Liver (tissue), 3 donors: ENCODE results near the gene RNF141.

ENCODE experiments used
- EGR1 ChIP-seq, 2 donors: IDR thresholded peaks; 2 replicates each; pipeline ENCODE4 v1.6.1; 2016 to 2018; ENCODE audit warnings: antibody characterized with exemption in 2 of 2, low read depth in 2 of 2
- HNF4G ChIP-seq: IDR thresholded peaks from 2 replicates; pipeline ENCODE4 v1.6.1; 2016; ENCODE audit warnings: antibody characterized with exemption
- JUND ChIP-seq, 2 donors: IDR thresholded peaks; 2 replicates each; pipeline ENCODE4 v1.6.1; 2016; ENCODE audit warnings: antibody characterized with exemption in 2 of 2
- NR2F2 ChIP-seq: IDR thresholded peaks from 2 replicates; pipeline ENCODE4 v1.6.1; 2016; ENCODE audit warnings: antibody characterized with exemption
- SP1 ChIP-seq: IDR thresholded peaks from 2 replicates; pipeline ENCODE4 v1.6.1; 2018; ENCODE audit warnings: antibody characterized with exemption, mild to moderate bottlenecking
- TF ChIP-seq, protein P1 (sequence below): fragments of 150-350 bp; IDR thresholded peaks from 2 replicates; pipeline ENCODE4 v1.5.1; 2017; ENCODE audit warnings: improper control_type of control experiment, low read depth, low read length; ENCODE audit not compliant: missing input control
- TF ChIP-seq, protein P2 (sequence below): IDR thresholded peaks from 2 replicates; pipeline ENCODE4 v1.6.1; 2016; ENCODE audit warnings: antibody characterized with exemption
- TF ChIP-seq, protein P3 (sequence below): IDR thresholded peaks from 2 replicates; pipeline ENCODE4 v1.6.1; 2016; ENCODE audit warnings: antibody characterized with exemption, mild to moderate bottlenecking
- TF ChIP-seq, protein P4 (sequence below): IDR thresholded peaks from 2 replicates; pipeline ENCODE4 v1.6.1; 2016; ENCODE audit warnings: antibody characterized with exemption
- donor health status: healthy.
- donor health status: healthy.

DNA sequence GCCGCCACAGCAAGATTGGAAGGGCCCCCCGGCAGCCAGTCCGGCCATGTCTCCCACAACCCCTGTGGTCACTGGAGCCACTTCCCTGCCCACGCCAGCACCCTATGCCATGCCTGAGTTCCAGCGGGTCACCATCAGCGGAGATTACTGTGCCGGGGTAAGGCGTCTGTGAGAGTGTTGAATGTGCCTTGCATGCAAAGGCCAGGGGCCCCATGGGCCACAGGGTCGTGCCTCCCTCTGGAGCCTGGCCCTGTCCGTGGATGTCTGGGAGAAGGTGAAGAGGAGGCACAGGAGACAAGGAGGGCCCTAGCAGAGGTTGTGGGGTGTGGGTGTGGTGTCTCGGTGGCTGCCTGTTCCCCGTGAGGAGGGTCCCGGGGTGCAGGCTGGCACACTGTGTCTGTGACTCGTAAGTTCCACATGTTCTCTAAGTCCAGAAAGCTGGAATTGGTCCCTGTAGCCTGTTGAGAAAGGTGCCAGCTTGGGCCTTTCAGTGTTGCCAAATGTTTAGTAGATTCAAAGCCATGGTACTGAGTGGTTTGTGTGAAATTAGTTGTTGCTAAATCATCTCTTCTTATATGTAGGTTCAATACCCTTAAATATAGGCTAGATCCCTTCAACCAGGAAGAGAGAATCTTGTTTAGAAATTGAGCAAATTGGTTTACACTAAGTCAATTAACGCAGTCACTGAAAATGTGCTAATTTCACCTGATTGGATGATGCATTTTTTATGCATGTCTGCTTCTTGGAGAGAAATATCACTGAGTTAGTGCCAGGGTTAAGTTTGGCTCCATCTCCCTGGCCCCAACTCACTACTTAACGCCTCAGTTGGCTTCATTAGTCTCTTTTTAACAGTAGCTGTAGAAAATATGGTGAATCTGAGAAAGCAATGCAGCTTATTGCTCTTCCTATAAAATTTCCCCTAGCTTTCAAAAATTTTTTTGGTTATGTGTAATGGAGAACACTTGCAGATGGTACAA is 62.1 kb downstream of the RNF141 start:
- TF ChIP-seq, protein P1, sequence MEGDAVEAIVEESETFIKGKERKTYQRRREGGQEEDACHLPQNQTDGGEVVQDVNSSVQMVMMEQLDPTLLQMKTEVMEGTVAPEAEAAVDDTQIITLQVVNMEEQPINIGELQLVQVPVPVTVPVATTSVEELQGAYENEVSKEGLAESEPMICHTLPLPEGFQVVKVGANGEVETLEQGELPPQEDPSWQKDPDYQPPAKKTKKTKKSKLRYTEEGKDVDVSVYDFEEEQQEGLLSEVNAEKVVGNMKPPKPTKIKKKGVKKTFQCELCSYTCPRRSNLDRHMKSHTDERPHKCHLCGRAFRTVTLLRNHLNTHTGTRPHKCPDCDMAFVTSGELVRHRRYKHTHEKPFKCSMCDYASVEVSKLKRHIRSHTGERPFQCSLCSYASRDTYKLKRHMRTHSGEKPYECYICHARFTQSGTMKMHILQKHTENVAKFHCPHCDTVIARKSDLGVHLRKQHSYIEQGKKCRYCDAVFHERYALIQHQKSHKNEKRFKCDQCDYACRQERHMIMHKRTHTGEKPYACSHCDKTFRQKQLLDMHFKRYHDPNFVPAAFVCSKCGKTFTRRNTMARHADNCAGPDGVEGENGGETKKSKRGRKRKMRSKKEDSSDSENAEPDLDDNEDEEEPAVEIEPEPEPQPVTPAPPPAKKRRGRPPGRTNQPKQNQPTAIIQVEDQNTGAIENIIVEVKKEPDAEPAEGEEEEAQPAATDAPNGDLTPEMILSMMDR = no peak
- TF ChIP-seq, protein P2, sequence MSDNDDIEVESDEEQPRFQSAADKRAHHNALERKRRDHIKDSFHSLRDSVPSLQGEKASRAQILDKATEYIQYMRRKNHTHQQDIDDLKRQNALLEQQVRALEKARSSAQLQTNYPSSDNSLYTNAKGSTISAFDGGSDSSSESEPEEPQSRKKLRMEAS = no peak
- no peak for TF ChIP-seq EGR1 (IDR thresholded peaks at IDR 0.05; ENCODE audit: low read depth in 2 of 2)
- TF ChIP-seq, protein P3, sequence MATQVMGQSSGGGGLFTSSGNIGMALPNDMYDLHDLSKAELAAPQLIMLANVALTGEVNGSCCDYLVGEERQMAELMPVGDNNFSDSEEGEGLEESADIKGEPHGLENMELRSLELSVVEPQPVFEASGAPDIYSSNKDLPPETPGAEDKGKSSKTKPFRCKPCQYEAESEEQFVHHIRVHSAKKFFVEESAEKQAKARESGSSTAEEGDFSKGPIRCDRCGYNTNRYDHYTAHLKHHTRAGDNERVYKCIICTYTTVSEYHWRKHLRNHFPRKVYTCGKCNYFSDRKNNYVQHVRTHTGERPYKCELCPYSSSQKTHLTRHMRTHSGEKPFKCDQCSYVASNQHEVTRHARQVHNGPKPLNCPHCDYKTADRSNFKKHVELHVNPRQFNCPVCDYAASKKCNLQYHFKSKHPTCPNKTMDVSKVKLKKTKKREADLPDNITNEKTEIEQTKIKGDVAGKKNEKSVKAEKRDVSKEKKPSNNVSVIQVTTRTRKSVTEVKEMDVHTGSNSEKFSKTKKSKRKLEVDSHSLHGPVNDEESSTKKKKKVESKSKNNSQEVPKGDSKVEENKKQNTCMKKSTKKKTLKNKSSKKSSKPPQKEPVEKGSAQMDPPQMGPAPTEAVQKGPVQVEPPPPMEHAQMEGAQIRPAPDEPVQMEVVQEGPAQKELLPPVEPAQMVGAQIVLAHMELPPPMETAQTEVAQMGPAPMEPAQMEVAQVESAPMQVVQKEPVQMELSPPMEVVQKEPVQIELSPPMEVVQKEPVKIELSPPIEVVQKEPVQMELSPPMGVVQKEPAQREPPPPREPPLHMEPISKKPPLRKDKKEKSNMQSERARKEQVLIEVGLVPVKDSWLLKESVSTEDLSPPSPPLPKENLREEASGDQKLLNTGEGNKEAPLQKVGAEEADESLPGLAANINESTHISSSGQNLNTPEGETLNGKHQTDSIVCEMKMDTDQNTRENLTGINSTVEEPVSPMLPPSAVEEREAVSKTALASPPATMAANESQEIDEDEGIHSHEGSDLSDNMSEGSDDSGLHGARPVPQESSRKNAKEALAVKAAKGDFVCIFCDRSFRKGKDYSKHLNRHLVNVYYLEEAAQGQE = no peak
- TF ChIP-seq SP1 = no peak
- TF ChIP-seq JUND (IDR thresholded peaks at IDR 0.05) = no peak
- TF ChIP-seq, protein P4, sequence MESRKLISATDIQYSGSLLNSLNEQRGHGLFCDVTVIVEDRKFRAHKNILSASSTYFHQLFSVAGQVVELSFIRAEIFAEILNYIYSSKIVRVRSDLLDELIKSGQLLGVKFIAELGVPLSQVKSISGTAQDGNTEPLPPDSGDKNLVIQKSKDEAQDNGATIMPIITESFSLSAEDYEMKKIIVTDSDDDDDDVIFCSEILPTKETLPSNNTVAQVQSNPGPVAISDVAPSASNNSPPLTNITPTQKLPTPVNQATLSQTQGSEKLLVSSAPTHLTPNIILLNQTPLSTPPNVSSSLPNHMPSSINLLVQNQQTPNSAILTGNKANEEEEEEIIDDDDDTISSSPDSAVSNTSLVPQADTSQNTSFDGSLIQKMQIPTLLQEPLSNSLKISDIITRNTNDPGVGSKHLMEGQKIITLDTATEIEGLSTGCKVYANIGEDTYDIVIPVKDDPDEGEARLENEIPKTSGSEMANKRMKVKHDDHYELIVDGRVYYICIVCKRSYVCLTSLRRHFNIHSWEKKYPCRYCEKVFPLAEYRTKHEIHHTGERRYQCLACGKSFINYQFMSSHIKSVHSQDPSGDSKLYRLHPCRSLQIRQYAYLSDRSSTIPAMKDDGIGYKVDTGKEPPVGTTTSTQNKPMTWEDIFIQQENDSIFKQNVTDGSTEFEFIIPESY = no peak
- no peak for TF ChIP-seq HNF4G
- TF ChIP-seq NR2F2 = no peak
